HG03571 (cell line): Measurements from ENCODE around the gene STEAP2.
"Not testable (repeated sequence)": the region's sequence is repeated elsewhere in the genome, so short reads cannot be mapped to it uniquely, and the experiment has no call there.

Source experiments
- ATAC-seq: cut with Tn5 transposase; IDR thresholded peaks from one replicate; pipeline ENCODE4 v1.9.1; 2021; ENCODE audit not compliant: unreplicated experiment

Gene STEAP2

DNA sequence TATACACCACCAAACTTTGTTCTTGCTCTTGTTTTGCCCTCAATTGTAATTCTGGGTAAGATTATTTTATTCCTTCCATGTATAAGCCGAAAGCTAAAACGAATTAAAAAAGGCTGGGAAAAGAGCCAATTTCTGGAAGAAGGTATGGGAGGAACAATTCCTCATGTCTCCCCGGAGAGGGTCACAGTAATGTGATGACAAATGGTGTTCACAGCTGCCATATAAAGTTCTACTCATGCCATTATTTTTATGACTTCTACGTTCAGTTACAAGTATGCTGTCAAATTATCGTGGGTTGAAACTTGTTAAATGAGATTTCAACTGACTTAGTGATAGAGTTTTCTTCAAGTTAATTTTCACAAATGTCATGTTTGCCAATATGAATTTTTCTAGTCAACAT is 20.9 kb downstream of the STEAP2 start:
- ATAC-seq, result no peak

DNA sequence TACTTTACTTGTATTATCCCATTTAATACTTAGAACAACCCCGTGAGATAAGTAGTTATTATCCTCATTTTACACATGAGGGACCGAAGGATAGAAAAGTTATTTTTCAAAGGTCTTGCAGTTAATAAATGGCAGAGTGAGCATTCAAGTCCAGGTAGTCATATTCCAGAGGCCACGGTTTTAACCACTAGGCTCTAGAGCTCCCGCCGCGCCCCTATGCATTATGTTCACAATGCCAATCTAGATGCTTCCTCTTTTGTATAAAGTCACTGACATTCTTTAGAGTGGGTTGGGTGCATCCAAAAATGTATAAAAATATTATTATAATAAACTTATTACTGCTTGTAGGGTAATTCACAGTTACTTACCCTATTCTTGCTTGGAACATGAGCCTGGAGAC is 22.0 kb downstream of the STEAP2 start:
- no peak for ATAC-seq

DNA sequence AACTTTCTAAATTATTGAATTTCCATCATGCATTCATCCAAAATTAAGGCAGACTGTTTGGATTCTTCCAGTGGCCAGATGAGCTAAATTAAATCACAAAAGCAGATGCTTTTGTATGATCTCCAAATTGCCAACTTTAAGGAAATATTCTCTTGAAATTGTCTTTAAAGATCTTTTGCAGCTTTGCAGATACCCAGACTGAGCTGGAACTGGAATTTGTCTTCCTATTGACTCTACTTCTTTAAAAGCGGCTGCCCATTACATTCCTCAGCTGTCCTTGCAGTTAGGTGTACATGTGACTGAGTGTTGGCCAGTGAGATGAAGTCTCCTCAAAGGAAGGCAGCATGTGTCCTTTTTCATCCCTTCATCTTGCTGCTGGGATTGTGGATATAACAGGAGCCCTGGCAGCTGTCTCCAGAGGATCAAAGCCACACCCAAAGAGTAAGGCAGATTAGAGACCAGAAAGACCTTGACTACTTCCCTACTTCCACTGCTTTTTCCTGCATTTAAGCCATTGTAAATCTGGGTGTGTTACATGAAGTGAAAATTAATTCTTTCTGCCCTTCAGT is 25.3 kb downstream of the STEAP2 start:
- no peak for ATAC-seq

DNA sequence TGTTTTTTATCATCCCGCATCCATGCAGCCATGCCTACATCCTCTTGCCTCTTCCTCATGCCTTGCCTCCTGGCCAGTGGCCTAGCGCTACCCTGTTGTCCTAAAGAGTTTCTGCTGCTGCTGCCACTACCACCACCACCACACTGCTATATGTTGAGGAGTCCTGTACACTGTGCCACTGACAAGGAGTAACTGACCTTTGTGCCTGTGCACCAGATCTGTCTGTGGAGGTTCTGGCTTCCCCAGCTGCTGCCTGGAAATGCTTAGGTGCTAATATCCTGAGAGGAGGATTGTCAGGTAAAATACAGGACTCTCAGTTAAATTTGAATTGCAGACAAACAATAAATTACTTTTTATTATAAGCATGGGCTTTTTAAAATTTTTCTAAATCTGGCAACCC is 26.5 kb downstream of the STEAP2 start:
- no peak for ATAC-seq

DNA sequence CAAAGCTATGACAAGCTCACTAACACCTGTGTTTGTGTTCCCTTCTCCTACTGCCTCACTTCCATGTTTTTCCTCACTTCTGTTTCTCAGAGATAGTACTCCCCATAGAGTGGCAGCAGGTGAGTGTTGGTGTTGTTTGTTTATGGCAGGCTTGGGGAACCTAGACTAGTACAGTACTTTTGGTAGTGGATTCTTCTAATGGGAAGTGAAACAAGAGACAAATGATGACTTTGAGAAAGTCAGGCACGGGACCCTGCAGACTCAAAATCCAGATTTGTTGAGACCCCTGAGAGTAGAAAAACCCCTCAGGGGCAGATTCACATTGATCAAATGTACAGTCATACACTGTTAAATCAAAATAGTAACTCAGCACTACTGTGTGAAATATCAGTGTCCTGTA is 27.0 kb downstream of the STEAP2 start:
- no peak for ATAC-seq

DNA sequence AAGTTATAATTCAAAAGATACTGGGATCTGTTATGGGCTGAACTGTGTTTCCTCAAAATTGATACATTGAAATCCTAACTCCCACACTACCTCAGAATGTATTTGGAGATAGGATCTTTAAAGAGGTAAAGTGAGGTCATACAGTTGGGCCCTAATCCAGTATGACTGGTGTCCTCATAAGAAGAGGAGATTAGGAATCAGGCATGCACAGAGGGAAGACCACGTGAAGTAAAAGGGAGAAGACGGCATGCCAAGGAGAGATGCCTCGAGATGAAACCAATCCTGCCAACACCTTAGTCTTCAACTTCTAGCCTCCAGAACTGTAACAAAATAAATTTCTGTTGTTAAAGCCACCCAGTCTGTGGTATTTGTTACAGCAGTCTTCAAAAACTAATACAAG is 27.5 kb downstream of the STEAP2 start:
- no peak for ATAC-seq

DNA sequence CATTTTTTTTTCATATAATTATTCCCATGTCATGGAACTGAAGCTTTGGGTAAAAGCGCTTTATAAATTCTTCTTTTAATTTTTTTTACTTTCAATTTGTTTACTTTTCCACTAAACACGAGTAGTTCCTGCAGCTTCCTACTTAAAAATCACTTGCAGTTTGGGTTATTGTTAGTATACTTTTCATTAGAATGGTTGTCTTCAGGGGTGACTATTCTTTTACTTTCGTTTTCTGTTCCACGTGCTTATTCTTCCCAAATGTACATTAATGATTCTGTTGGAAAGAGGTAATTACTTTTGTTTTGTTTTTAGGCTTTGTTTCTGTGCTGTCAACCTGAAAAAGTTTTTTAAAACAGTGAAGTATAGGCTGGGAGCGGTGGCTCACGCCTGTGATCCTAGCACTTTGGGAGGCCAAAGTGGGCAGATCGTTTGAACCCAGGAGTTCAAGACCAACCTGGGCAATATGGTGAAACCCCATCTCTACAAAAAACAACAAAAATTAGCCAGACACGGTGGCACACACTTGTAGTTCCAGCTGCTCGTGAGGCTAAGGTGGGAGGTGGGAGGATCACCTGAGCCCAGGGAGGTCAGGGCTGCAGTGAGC is 28.2 kb downstream of the STEAP2 start:
- ATAC-seq, result no peak

DNA sequence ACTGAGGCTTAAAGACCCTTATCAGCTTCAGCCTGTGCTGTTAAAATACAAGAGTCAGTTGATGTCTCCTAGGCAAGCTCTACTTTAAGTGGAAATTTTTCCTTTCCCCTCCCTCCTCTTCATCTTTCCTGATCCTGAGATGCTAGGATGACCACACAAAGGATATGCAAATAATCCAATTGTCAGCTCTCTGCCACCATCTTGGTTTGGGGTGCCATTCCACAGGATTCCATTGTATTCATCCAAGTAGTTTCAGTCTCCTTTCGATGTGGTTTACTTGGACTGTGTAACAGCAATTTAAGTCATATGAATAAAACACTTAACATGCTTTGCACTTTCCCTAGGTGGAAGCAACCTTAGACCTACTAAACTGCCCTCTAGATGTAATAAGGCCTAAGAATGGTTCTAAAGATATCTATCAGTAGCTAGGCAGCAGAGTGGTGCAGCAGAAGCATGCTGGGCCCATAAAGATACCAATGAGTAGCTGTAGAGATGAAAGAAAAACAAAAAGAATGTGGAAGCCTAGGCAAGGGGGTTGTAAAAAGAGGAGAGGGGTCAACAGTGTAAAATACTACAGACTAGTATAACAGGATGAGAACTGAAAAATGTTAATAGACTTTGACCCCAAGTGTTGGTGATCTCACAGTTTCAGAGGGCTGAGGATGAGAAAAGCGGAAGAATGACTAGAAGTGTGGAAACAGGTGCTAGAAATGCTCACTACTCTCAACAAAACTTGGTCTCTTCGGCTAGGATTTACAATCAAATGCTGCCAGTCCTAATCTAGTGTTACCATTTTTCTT is 31.0 kb downstream of the STEAP2 start:
- ATAC-seq, result no peak

DNA sequence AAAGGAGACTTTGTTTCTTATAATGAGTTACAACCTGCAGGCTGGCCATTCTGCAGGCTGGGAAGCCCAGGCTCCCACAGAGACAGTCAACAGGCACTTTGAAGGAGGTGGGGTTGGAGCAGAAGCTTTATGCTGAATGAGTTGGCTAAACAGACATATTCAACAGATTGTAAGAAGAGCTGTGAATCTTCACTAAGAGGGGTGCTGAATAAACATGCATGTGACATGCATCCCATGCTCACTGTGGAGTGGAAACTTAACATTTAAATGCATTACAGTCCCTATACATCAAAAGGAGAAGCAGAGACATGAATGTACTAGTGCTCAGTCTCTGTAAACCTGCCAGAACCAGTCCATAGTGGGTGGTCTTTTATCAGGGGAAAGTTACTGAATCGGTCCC is 32.0 kb downstream of the STEAP2 start:
- no peak for ATAC-seq

DNA sequence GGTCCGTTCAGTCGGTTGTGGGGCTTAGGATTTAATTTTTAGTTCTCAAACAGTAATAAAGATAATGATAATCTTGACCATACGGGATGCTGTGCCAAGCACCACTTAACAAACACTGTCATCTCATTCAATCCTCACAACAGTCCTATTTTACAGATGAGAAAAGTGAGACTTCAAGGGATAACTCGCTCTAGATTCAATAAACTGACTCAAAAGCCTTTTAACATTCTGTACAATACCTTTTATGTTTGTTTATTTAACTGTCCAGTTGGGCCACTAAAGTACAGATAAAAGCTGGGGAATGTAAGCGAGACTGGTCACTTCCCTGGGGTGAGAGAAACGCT is 33.0 kb downstream of the STEAP2 start:
- ATAC-seq, result no peak

DNA sequence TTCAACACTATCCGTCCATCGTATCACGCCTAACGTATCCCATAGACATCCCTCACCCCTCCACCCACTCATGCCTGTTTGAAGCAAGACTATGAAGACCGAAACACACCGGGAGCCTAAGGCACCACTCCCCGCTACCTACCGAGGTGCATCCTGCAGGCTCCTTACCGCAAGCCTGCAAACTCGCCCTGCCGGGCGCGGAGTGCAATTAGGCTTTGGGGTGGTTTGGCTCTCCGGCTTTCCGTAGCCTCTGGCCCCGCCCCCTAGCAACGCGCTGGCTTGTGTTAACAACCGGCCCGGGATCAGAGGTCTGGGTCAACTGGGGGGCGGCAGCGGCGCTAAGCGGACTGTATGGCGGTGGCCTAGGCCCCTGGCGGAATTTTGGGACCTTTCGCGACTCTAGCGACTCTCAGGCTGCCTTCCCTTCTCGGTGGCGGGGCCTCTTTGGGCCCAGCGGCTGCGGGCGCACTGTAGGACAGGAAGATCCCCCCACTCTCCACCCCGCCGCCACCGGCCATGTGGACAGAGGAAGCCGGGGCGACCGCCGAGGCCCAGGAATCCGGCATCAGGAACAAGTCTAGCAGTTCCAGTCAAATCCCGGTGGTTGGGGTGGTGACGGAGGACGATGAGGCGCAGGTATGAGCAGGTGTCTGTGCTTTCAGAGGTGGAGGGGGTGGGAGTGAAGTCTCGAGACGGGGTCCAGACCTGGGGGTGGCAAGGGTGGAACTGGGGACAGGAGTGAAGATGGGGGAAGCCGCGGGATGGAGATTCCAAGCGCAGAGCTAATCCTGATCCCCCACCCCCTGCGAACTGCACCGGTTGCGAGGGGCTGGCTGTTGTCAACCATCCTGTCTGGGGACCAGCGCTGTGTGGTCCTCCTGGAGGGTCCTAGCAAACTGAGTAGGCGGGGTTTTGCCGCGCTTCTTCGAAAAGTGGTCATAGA is 33.6 kb downstream of the STEAP2 start, which contains the start of gene CFAP69:
Gene CFAP69, plus strand, starts transcription at position 266 of the 943 bp plus-strand sequence. Its CDS starts 251 bp downstream, at position 517.
- ATAC-seq, result peak; percentile 91

DNA sequence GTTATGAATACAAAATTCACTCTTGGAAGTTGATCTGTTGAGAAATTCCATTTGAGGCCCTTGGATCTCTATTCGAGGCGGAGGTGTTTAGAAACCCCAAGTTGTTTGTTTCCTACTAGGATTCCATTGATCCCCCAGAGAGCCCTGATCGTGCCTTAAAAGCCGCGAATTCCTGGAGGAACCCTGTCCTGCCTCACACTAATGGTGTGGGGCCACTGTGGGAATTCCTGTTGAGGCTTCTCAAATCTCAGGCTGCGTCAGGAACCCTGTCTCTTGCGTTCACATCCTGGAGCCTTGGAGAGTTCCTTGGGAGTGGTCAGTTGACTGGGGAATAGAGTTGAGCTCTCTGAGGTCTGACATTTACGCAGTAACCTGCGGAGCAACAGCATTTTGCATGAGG is 34.6 kb downstream of the STEAP2 start:
- no peak for ATAC-seq

DNA sequence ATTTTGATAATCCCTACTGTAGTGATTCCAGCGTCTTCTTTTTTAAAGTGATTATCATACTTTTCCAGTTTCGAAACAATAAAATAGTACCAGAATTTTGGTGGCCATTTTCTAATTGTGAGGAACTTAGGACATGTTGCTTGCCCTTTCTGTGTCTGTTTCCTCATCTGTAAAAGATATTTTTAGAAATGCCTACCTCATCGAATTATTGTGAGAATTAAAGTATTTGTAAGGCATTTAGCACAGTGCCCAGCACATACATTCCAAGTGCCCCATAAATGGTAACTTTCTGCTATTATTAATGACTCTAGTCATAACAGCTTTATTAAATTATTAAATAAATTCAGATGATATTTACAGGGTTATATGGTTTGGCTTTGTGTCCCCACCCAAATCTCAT is 37.2 kb downstream of the STEAP2 start:
- no peak for ATAC-seq

DNA sequence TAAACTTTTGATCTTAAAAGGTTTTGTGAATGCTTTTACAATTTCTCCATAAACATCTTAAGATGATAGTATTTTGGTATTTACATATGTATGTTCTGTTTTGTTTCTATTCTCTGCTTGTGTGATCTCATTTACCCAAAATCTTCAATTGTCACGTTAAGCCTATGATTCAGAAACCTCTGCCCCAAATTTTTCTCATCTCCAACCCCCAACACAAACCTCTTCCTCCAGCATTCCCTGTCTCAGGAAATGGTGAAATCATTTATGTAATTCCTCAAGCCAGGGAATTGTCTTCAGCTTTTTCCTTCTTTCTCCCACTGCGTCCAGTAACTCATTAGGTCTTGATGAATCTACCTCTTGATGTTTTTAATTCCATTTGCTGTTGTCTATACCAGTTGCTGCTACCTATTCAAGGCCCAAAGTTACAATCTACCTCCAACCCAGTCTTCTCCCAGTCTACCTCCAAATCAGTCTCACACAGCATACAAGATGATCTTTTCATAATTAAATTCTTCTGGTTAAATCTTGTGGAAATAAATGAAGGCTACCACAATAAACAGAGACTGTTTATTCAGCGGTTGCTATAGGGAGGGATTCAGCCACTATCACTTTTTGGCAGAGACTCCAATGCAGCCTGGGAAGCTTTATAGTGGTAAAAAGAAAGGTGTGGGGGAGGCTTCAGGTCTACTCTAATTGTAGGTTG is 39.2 kb downstream of the STEAP2 start:
- ATAC-seq, result no peak

DNA sequence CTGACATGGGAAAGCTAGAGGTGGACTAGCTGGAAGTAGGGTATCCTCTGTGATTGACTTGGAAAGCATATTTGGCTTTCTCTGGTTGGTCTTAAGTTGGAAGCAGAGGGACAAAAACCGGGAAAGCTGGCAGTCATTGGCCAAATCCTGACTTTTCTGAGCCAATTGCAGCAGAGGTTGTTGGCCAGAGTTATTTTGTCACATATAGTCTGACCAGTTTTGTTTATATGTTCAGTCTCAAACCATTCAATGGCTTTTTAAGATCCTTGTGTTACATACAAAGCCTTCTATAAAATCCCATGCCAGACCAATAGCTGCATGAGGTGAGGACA is 39.7 kb downstream of the STEAP2 start:
- ATAC-seq, result no peak

DNA sequence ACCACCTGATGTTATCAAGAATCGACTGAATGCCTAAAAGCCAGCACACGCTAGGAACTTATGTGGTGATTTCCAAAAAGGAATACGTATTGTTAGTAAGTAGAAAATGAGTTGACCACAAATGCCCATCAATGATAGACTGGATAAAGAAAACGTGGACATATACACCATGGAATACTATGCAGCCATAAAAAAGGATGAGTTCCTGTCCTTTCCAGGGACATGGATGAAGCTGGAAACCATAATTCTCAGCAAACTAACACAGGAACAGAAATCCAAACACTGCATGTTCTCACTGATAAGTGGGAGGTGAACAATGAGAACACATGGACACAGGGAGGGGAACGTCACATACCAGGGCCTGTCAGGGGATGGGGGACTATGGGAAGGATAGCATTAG is 44.5 kb downstream of the STEAP2 start:
- not testable (repeated sequence) for ATAC-seq

DNA sequence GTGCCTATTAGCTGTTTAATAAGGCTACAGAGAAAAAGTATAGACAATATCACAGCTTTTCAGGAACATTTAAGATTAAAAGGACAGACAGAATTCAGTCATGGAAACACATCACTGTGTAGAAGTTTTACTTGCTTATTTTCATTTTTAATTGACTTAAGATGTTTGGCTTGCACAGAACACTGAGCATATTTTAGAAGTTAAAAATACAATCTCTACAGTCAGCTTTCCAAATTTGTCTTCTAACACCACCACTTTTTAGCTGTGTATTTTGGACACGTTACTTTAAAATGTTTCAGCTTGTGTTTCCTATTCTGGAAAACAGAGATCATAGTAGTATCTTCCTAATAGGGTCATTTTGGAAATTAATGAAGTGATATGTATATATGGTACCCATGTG is 45.2 kb downstream of the STEAP2 start:
- ATAC-seq, result no peak

DNA sequence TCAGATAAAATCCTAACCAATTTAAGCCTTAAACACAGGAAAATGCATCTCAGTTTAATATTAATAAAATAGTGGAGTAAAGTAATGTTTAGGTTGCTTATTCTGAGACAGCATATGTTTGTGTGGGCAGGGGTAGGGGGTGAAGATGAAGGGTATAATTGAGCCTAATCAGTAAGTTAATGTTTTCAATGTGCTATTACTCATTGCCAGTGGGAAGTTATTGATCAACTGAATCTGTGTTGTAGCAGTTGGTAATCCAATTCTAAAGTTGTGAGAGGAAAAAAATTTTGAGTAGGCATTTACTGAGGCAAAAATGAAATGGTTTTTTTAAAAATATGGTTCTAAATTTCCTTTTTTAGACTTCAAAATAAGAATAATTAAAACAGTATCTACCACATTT is 49.9 kb downstream of the STEAP2 start:
- ATAC-seq, result no peak

DNA sequence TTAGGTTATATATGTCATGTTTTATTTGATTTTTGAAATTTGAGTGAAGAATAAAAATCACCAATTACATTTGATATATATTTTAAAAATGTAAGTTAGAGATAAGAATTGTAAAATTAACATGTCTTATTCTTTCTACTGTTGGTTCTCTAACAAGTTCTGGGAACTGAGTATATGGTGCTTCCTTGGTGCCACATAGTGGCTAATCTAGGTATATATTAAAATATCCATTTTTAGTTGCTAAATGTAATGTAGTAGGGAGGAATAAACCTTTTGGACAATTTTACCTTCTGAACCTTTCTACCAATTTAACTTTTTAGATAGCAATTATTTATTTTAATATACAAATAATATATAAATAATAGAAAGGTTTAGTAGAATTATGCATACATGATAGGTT is 50.9 kb downstream of the STEAP2 start:
- ATAC-seq, result peak; percentile 89

DNA sequence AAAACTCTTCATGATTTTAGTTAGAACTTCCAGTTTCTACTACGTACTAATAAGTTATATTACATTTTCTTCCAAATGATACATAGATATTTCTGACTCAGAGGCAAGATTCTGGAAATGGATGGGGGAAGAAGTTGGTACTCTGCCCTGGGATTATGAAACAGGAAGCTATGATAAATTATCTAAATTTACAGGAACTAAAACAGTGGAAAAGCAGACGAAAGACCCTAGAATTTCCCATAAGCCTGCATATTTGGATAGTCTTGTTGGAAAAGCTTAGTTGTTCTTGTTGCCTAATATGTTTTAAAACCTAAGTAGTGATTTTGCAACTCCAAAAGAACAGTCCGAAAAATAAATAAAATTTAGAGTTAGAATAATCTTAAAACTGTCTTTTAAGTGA is 55.3 kb downstream of the STEAP2 start:
- no peak for ATAC-seq

DNA sequence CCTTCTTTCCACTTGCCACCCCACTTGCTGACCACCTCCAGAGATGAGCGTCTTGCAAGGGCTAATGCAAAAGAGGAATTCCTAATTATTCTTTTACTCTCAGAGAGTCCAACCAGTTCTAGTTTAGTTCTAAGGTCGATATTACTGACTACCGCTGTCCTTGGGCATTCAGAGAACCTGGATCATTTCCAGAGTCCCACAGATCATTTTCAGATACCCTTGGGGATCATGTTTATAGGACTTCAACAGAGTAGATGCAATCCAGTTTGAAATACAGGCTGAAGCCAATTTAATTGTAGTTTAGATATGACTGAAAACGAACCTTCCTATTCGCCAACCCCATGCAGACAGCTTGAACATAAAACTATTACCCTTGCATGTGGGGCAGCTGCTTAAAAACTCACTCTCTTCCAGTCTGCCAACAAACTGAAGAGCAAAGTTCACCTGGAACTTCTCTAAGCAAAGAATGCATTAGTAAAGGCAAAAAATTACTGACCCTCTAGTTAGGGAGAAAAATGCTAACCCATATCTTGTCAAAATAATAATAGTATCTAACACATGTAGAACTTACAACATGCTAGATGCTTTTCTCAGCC is 55.8 kb downstream of the STEAP2 start:
- no peak for ATAC-seq
